Activated T-cell treated with anti-CD3 and anti-CD28 coated beads, Interleukin-2, amount 50 U/mL, for 48 hours (primary cell): ENCODE data around the gene ICA1.
"Not testable (repeated sequence)": the region's sequence is repeated elsewhere in the genome, so short reads cannot be mapped to it uniquely, and the experiment has no call there.

Experiments used
- DNase-seq, 2 experiments: peaks; one replicate each; pipeline ENCODE4 v3.0.0-alpha.2; 2020

ICA1 gene

DNA sequence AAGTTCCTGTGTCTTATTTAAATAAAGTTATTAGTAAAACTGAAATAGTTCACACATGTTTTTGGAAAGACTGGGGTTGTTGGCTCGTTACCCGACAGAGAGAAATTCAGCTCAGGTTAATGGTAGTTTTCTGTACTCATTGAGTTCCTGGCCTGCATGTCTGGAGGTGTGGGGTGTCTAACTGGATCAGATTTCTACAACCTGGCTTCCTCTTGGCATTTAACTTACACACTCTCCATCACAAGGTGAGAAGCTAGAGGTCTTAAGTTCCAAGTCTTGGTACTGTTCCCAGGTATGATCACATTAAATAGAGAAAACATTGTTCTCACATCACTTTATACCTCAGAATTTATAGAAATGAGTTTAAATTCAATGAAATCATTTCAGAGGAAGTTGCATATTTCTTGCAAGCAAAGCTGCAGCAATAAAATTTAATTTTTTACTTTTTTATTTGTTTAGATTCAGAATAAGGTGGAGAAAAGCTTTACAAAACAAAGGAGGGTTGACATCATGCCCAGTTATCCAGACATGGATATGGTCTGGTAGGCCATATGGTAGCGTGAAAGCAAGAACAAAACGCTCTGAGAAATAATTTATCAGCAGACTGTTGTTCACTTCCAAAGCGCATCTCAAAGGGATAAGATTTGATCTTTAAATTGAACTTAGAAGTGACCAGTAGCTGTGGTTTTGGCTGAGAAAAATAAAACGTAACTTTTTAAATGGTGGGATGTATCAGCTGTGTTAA is 172.8 kb downstream of the ICA1 start:
- DNase-seq = no peak

DNA sequence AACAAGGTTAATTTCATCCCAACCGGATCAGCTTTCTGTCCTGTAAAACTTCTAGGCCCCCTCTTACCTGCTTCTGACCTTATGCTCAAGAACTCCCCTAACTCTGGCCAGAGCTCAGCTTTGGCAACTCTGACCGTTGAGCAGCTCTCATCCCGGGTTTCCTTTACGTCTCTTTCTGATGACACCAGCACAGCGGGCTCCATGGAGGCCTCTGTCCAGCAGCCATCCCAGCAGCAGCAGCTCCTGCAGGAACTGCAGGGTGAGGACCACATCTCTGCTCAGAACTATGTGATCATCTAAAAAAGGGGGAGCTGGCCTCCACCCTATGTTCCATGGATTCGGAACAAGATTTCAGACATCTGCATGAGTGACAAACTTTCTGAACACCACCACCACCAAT is 175.7 kb downstream of the ICA1 start:
- DNase-seq = no peak

DNA sequence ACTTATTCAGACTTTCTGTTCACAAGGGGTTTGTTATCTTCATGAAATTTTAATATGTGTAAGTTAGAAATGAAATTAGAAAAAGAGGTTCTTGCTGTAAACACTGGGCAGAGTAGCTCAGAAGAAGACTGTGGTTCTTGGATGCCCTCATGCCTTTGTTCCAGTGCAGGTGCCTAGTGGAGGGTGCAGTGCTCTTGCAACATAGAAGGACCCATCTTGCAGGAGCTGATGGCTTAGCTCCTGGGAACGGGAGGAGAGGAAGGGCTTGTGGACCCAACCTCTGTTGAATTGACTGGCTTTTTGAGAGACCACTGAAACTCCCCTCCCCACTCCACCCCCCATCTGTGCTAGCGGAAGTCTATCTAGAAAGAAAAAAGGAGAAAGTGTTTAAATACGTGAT is 176.5 kb downstream of the ICA1 start:
- no peak for DNase-seq

DNA sequence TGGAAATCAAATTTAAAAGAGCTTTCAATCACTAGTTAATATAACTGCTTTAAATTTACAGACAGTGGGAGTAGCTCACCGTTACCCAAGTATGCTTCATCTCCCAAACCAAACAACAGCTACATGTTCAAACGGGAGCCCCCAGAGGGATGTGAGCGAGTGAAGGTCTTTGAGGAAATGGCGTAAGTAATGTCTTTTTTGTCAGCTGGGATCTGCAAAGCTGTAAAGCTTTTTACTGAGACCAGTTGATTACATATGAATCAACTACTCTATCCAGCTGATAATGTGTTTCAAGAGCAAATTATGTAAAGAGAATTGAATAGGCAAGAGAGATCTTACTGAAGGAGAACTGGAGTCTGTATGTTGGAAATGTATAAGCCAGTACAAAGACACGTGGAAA is 177.1 kb downstream of the ICA1 start:
- no peak for DNase-seq

DNA sequence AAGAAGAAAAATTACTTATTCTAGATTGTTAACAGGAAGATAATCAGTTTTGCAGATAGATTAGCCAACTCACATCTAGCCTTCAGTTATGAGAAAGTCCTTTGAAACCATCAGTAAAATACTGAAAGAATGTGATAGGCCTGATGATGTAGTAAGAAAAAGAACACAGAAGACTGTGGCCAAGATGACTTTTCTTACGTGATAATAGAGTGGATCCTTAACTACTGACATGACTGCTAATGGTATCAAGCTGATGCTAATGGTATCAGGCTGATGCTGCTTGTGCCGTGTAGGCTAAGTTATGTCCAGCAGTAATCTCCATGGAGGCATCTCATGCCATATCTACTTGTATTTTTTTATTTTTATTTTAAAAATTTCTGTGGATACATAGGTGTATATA is 179.2 kb downstream of the ICA1 start:
- no peak for DNase-seq

DNA sequence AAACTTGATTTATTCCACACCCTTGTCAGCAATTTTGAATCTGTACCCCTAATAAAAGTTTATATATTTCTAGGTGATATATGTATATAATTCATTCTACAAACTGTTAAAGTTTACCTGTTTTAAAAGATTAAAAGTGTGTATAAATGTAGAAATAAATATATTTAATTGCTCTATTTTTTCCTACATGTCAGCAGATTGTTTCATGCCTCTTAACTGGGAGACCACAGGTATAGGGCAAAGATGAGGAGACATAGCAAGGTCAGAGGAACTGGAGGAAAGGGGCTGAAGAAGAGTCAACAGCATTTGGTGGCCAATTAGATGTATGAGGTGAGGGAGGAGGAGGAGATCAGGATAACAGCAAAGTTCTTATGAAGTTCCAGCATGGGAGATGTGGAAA is 183.5 kb downstream of the ICA1 start:
- DNase-seq = no peak

DNA sequence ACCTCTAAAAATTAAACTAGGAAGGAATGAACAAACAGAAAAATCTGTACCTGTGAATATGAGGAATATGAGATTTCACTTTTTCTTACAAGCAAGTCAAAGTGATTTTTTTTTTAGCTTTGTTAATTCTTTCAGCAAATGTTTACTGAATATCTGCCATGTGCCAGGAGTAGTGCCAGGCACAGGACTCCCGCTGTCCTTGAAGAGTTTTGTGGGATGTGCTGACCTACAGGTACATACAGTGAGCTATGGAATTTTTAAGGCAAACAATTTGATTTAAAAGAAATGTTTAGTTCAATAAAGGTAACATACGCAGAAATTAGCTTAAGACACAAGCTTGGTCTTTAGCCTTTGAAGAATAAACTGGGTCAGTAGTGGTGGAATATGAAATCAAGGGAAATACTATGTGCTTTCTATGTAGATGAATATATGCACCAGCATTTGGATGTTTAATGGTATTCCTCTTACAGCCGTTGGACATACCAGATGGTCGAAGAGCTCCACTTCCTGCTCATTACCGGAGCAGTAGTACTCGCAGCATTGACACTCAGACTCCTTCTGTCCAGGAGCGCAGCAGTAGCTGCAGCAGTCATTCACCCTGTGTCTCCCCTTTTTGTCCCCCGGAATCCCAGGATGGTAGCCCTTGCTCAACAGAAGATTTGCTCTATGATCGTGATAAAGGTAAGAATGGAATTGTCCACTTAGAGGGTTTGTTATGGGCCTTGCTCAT is 191.4 kb downstream of the ICA1 start:
- DNase-seq = no peak

DNA sequence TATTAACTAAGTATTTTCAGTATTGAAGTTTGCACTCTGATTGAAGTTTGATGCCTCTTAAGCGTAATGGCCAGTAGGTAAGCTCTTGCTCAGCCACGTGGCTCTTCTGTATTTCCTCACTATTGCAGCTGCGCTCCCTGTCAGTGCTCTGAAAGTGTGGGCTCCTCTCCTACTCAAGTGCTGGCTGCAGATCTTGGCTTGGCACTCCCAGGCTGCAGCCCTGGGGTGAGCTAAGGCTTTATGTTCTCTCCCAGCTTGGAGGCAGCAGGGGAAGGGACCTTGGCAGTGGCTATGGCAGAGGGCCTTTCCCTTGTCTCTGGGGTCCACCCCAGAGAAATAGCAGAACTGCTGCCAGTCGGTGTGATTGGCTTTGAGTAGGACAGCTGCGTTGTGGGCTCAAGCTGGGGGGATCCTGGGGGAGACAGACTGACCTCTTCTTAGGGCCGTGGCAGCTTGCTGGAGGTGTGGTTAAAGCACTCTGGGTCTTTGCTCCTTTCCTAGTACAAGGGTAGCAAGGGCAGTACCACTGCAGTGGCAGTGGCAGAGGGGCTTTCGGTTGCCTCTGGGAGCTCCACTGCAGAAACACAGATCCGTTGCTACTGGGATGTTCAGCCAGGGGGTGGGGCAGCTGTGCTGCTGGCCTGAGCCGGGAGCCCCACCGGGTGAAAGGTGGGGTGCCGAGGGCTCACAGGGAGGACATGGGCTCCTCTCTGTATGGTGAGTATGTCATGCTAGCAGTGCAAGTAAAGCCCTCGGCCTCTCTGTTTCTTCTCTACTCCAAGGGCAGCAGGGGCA is 192.9 kb downstream of the ICA1 start:
- no peak for DNase-seq

DNA sequence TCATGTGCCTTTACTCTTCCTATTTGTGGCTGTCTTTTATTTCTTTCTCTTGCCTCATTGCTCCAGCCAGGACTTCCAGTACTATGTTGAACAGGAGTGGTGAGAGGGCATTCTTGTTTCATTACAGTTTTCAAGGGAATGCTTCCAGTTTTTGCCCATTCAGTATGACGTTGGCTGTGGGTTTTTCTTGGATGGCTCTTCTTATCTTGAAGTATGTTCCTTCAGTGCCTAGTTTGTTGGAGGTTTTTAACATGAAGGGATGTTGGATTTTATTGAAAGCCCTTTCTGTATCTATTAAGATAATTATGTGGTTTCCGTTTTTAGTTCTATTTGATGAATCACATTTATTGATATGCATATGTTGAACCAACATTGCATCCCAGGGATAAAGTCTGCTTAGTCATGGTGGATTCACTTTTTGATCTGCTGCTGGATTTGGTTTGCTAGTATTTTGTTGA is 196.6 kb downstream of the ICA1 start:
- no peak for DNase-seq

DNA sequence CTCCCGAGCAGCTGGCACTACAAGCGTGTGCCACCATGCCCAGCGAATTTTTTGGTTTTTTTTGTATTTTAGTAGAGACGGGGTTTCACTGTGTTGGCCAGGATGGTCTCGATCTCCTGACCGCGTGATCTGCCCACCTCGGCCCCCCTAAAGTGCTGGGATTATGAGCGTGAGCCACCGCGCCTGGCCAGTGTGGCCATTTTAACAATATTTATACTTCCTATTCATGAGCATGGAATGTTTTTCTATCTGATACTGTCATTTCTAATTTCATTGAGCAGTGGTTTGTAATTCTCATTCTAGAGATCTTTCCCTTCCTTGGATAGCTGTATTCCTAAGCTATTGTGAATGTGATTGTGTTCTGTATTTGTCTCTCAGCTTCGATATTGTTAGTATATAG is 197.1 kb downstream of the ICA1 start:
- no peak for DNase-seq

DNA sequence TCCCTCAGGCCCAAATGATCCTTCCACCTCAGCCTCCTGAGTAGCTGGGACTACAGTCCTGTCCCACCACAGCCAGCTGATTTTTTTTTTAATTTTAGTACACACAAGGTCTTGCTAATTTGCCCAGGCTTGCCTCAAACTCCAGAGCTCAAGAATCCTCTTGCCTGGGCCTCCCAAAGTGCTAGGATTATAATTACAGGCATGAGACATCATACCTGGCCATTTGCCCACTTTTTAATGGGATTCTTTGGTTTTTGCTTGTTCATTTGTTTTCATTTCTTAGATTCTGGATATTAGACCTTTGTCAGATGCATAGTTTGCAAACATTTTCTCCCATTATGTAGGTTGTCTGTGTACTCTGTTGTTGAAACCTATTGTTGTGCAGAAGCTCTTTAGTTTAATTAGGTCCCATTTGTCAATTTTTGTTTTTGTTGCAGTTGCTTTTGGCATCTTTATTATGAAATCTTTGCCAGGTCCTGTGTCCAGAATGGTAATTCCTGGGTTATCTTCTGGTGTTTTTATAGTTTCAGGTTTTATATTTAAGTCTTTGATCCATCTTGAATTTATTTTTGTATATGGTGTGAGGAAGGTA is 198.2 kb downstream of the ICA1 start:
- DNase-seq = no peak

DNA sequence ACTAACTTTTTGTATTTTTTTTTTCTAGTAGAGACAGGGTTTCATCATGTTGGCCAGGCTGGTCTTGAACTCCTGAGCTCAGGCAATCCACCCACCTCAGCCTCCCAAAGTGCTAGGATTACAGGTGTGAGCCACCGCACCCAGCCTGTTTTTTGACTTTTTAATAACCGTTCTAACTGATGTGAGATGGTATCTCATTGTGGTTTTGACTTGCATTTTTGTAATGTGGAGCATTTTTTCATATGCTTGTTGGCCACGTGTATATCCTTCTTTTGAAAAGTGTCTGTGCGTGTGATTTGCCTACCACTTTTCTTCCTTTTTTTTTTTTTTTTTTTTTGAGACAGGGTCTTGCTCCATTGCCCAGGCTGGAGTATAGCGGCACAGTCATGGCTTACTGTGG is 198.7 kb downstream of the ICA1 start:
- not testable (repeated sequence) for DNase-seq
